ENCODE data around the gene HOXB8. TPM values are rescaled to one million over a fixed set of nuclear protein-coding genes. Genes with fewer than 3 reads are reported as not detected.

The HOXB8 gene
- total RNA-seq, 2 donors from 2014 or later, result 6.3 TPM

- intact Hi-C loops (cut with DNase I, micrococcal nuclease), result loop anchor here in 1 of 2 donors (5.0 kb wide), 1 partner anchor 85 kb away; no protein-coding TSS in a partner anchor
- ATAC-seq, result peak; percentile 34
- peak in 1 of 2 donors; percentile 58 for DNase-seq
Observed at GRCh38 chr17:48577330-48577945, 37.7 kb downstream of the HOXB8 start.

- intact Hi-C loops (cut with DNase I, micrococcal nuclease), result loop anchor here in 1 of 2 donors (5.0 kb wide), 1 partner anchor 84 kb away; no protein-coding TSS in a partner anchor
- DNase-seq (no peak), ATAC-seq (no peak)
Observed at GRCh38 chr17:48576479-48577309, 38.4 kb downstream of the HOXB8 start.

GRCh38 chr17:48575673-48576478, 39.2 kb downstream of the HOXB8 start:
- intact Hi-C loops (cut with DNase I, micrococcal nuclease), result loop anchor here in 1 of 2 donors (5.0 kb wide), 1 partner anchor 84 kb away; no protein-coding TSS in a partner anchor
- no peak for ATAC-seq

GRCh38 chr17:48575066-48575582, 40.0 kb downstream of the HOXB8 start:
- DNase-seq, result no peak
- intact Hi-C loops (cut with DNase I, micrococcal nuclease), result loop anchor here in 1 of 2 donors (5.0 kb wide), 1 partner anchor 83 kb away; no protein-coding TSS in a partner anchor
- no peak for ATAC-seq

More at GRCh38 chr17:48575673-48576478, 39.2 kb downstream of the HOXB8 start:
- no peak for DNase-seq

GRCh38 chr17:48574505-48575065, 40.5 kb downstream of the HOXB8 start:
- DNase-seq (no peak), ATAC-seq (no peak)
- intact Hi-C loops (cut with DNase I, micrococcal nuclease), result loop anchor here in 1 of 2 donors (5.0 kb wide), 1 partner anchor 82 kb away; no protein-coding TSS in a partner anchor

GRCh38 chr17:48571826-48572417, 43.2 kb downstream of the HOXB8 start:
- no peak for DNase-seq
- intact Hi-C loops (cut with DNase I, micrococcal nuclease), result no loop called here

GRCh38 chr17:48571024-48571818, 43.9 kb downstream of the HOXB8 start:
- intact Hi-C loops (cut with DNase I, micrococcal nuclease), result no loop called here
- no peak for ATAC-seq
- no peak for DNase-seq

More at GRCh38 chr17:48571826-48572417, 43.2 kb downstream of the HOXB8 start:
- ATAC-seq, result no peak

- ATAC-seq (no peak), DNase-seq (peak; percentile 9 to 23)
- intact Hi-C loops (cut with DNase I, micrococcal nuclease), result no loop called here
Observed at GRCh38 chr17:48570325-48571023, 44.6 kb downstream of the HOXB8 start.

- DNase-seq, result no peak
- no peak for ATAC-seq
- intact Hi-C loops (cut with DNase I, micrococcal nuclease), result no loop called here
Observed at GRCh38 chr17:48569674-48570324, 45.3 kb downstream of the HOXB8 start.

GRCh38 chr17:48569240-48569582, 45.9 kb downstream of the HOXB8 start:
- ATAC-seq (no peak), DNase-seq (no peak)
- intact Hi-C loops (cut with DNase I, micrococcal nuclease), result no loop called here

- intact Hi-C loops (cut with DNase I, micrococcal nuclease), result no loop called here
- ATAC-seq, result no peak
- DNase-seq, result peak in 1 of 2 donors; percentile 13
Observed at GRCh38 chr17:48568499-48569239, 46.4 kb downstream of the HOXB8 start.

- DNase-seq (no peak), ATAC-seq (peak; percentile 57)
- intact Hi-C loops (cut with DNase I, micrococcal nuclease), result no loop called here
Observed at GRCh38 chr17:48567646-48568354, 47.3 kb downstream of the HOXB8 start.

- ATAC-seq, result peak; percentile 91
- DNase-seq, result peak; percentile 70 to 81
Observed at GRCh38 chr17:48567209-48567608, 47.9 kb downstream of the HOXB8 start.

GRCh38 chr17:48566717-48567116, 48.4 kb downstream of the HOXB8 start:
- no peak for ATAC-seq
- intact Hi-C loops (cut with DNase I, micrococcal nuclease), result no loop called here
- DNase-seq, result no peak

More at GRCh38 chr17:48567209-48567608, 47.9 kb downstream of the HOXB8 start:
- intact Hi-C loops (cut with DNase I, micrococcal nuclease), result no loop called here
